Retinal pigment epithelial cell (primary cell): Measurements from ENCODE around the gene ARL5C.

Experiments
- DNase-seq: peaks from one replicate; pipeline ENCODE4 v3.0.0-alpha.2; 2010; ENCODE audit warnings: low read depth
- H3K4me3 ChIP-seq: 2 replicates; pipeline ENCODE4 v1.5.1; 2011; ENCODE audit warnings: mild to moderate bottlenecking, low read length, control low read depth, moderate library complexity
- TF ChIP-seq, protein P1 (sequence below): conservative IDR thresholded peaks from 2 replicates; pipeline ENCODE4 v1.5.1; 2011; ENCODE audit warnings: low read depth, low read length, control low read depth, inconsistent platforms

The ARL5C gene

DNA sequence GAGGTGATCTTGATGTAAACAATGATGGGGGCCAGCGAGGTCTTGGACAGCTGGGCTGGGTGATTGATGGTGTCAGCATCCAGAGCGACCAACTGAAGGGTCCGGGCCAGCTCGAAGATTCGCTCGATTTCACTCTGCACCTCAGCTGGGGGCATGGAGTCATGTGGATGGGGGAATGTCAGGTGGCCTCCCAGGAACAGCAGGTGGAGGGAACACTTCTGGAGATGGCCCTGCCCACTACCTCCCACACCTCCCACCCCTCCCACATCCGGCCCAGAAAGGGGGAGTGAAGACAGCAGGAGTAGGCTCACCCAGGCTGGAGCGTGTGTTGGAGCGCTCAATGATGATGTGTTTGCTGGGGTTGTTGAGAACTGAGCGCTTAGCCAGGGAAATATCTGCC lies 17.8 kb upstream of the ARL5C start:
- TF ChIP-seq, protein P1, sequence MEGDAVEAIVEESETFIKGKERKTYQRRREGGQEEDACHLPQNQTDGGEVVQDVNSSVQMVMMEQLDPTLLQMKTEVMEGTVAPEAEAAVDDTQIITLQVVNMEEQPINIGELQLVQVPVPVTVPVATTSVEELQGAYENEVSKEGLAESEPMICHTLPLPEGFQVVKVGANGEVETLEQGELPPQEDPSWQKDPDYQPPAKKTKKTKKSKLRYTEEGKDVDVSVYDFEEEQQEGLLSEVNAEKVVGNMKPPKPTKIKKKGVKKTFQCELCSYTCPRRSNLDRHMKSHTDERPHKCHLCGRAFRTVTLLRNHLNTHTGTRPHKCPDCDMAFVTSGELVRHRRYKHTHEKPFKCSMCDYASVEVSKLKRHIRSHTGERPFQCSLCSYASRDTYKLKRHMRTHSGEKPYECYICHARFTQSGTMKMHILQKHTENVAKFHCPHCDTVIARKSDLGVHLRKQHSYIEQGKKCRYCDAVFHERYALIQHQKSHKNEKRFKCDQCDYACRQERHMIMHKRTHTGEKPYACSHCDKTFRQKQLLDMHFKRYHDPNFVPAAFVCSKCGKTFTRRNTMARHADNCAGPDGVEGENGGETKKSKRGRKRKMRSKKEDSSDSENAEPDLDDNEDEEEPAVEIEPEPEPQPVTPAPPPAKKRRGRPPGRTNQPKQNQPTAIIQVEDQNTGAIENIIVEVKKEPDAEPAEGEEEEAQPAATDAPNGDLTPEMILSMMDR, result no peak
- no peak for DNase-seq
- no peak overlapping the region for H3K4me3 ChIP-seq

DNA sequence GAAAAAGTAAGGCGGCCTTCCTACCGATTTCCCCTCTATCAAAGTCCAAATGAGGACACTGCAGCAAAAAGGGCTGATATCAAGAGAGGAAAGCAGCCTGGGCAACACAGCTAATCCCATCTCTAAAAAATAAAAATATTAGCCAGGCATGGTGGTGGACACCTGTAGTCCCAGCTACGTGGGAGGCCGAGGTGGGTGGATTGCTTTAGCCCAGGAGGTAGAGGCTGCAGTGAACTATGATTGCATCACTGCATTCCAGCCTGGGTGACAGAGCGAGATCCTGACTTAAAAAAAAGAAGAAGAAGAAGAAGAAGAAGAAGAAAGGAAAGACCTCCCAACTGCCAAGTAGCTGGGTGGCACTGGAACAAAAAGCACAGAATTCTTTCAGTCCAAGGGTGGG lies 17.1 kb upstream of the ARL5C start:
- TF ChIP-seq, protein P1, result no peak
- H3K4me3 ChIP-seq, result no peak overlapping the region

GRCh38 chr17:39181303-39181702 lies 15.3 kb upstream of the ARL5C start:
- TF ChIP-seq, protein P1, result no peak
- DNase-seq, result no peak
- H3K4me3 ChIP-seq, result no peak overlapping the region

More for the DNA sequence above, 17.1 kb upstream of the ARL5C start:
- DNase-seq, result no peak

DNA sequence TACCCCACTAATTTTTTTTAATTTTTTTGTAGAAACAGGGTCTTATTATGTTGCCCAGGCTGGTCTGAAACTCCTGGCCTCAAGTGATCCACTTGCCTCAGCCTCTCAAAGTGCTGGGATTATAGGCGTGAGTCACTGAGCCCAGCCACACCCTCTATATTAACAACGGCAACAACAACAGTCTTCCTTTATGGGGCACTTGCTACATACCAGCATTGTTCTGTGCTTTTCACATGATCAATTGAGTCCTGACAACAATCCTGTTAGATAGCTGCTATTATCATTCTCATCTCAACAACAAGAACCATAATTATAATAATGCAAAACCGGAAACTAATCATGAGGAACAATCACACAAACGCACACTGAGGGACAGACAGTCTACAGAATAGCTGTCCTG lies 12.6 kb upstream of the ARL5C start:
- DNase-seq, result peak; percentile 55
- H3K4me3 ChIP-seq, result no peak overlapping the region
- TF ChIP-seq, protein P1, result no peak

GRCh38 chr17:39177256-39177655 lies 11.3 kb upstream of the ARL5C start:
- TF ChIP-seq, protein P1, result no peak

DNA sequence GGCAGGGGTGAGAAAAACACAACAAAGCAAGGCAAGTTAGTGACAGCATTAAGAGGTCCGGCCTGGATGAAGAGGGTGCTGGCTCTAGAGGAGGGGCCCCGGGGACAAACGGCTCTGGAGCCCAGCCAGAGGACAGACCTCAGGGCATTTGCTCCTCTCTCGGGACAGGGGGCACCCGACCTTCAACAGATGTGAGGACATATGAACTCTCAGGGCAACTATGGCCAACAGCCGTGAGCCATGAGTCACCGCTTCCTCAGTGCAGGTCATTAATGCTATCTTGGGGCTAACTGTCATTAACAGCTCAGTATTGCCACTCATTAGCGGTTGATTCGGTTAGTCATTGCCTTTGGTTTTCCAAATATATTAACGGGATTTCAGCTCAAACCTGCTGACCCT lies 9.7 kb upstream of the ARL5C start:
- TF ChIP-seq, protein P1, result no peak

More at GRCh38 chr17:39177256-39177655, 11.3 kb upstream of the ARL5C start:
- H3K4me3 ChIP-seq, result no peak overlapping the region
- no peak for DNase-seq

GRCh38 chr17:39174920-39175694 lies 9.1 kb upstream of the ARL5C start:
- no peak overlapping the region for H3K4me3 ChIP-seq
- DNase-seq, result no peak
- TF ChIP-seq, protein P1, result peak; percentile 87

More for the DNA sequence above, 9.7 kb upstream of the ARL5C start:
- DNase-seq, result no peak
- H3K4me3 ChIP-seq, result no peak overlapping the region
